ENCODE data around the gene BAIAP3. TPM values are rescaled to one million over a fixed set of nuclear protein-coding genes. Genes with fewer than 3 reads are reported as not detected.

The BAIAP3 gene
- total and polyA plus RNA-seq, 2 donors (not counting 3 experiments of a cell fraction or from before 2014, with no cell fraction given): 0.36 to 0.66 TPM

DNA sequence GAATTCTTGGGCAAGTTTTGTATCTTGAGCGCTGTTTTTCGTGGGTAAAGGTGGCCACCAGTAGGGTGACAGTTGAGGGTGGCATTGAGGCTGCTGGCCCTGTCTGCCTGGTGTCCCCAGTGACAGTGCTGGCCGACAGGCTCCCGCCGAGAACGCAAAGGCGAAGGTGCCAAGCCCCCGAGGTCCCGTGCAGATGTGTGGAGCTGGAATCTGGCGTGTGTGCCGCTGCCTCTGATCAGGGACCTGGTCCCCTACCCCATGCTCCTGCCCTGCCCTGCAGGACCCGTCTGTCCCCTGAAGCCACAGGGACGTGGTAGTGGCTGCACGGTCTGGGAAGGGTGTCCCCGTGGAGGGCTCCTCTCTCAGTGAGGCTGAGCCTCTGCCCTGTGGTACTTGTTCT is 20.5 kb upstream of the BAIAP3 start:
- dilution Hi-C loops (cut with MboI; ENCODE audit: extremely low pct_ligation_motif_present, low sequenced_read_pairs): no loop called here
- intact Hi-C loops (cut with micrococcal nuclease): no loop called here
- Histone ChIP-seq H3K9me3 (replicated peaks; ENCODE audit: control insufficient read depth, insufficient read depth, low read length) (no peaks in the 10 kb centered on the region), H3K9ac (replicated peaks; ENCODE audit: extremely low read depth, insufficient read depth, low read length) (no peak overlapping the region), H2AFZ (ENCODE audit: low read depth, low read length) (no peak overlapping the region), H3K4me3 (replicated peaks in 1 of 3; ENCODE audit: insufficient read depth in 1 of 3, low read depth in 1 of 3, low read length in 3 of 3) (no peak overlapping the region), H3K9me1 (replicated peaks; ENCODE audit: control insufficient read depth, extremely low read depth, insufficient read depth, low read length) (no peaks in the 10 kb centered on the region), H3K36me3 (ENCODE audit: control insufficient read depth in 2 of 2, extremely low read depth in 1 of 2, insufficient read depth in 2 of 2, low read length in 2 of 2) (peaks cover 13 to 33% of the 10 kb centered on the region in 2 experiments), H4K20me1 (replicated peaks; ENCODE audit: control insufficient read depth, extremely low read depth, insufficient read depth, low read length) (no peaks in the 10 kb centered on the region), H3K27ac (ENCODE audit: insufficient read depth, low read depth, low read length) (no peak overlapping the region), H3K4me1 (ENCODE audit: control insufficient read depth, extremely low read depth, insufficient read depth, low read length) (peaks cover 14% of the 10 kb centered on the region), H3K27me3 (ENCODE audit: control insufficient read depth in 2 of 2, insufficient read depth in 2 of 2, low read length in 2 of 2) (no peaks in the 10 kb centered on the region), H3K4me2 (ENCODE audit: insufficient read depth, low read length) (no peak overlapping the region), H3K79me2 (ENCODE audit: control insufficient read depth, insufficient read depth, low read length) (peaks cover 73% of the 10 kb centered on the region)
- no TSS peak for BruUV-seq (replicated peaks)
- no peak for DNase-seq (ENCODE audit: low read depth, low spot score)
- POLR2A ChIA-PET: no interaction called here
- FAIRE-seq: no peak
- TF ChIP-seq MAX (IDR thresholded peaks at IDR 0.05; ENCODE audit: insufficient read depth, insufficient read length) (no peak), EZH2 (IDR thresholded peaks at IDR 0.05; ENCODE audit: borderline replicate concordance, low read depth, low read length, severe bottlenecking) (no peak), JUN (IDR thresholded peaks at IDR 0.05; ENCODE audit: borderline replicate concordance, insufficient read depth, insufficient read length, low read depth) (no peak), POLR2AphosphoS5 (IDR thresholded peaks at IDR 0.05; ENCODE audit: insufficient read depth, low read depth, low read length) (no peak), POLR2A (IDR thresholded peaks at IDR 0.05; ENCODE audit: low read depth, low read length) (no peak), MYC (IDR thresholded peaks at IDR 0.05; ENCODE audit: low read depth, low read length) (no peak), FOS (IDR thresholded peaks at IDR 0.05; ENCODE audit: borderline replicate concordance, insufficient read depth, low read length) (no peak), GATA2 (IDR thresholded peaks at IDR 0.05; ENCODE audit: insufficient read depth, insufficient read length, low read depth, low read length) (no peak)
- TF ChIP-seq, protein P1, sequence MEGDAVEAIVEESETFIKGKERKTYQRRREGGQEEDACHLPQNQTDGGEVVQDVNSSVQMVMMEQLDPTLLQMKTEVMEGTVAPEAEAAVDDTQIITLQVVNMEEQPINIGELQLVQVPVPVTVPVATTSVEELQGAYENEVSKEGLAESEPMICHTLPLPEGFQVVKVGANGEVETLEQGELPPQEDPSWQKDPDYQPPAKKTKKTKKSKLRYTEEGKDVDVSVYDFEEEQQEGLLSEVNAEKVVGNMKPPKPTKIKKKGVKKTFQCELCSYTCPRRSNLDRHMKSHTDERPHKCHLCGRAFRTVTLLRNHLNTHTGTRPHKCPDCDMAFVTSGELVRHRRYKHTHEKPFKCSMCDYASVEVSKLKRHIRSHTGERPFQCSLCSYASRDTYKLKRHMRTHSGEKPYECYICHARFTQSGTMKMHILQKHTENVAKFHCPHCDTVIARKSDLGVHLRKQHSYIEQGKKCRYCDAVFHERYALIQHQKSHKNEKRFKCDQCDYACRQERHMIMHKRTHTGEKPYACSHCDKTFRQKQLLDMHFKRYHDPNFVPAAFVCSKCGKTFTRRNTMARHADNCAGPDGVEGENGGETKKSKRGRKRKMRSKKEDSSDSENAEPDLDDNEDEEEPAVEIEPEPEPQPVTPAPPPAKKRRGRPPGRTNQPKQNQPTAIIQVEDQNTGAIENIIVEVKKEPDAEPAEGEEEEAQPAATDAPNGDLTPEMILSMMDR (IDR thresholded peaks at IDR 0.05; ENCODE audit: extremely low read depth in 1 of 2, insufficient read depth in 1 of 2, low read depth in 1 of 2, low read length in 2 of 2): no peak
- CTCF ChIA-PET: interaction anchor here (1.0 kb wide), 1 partner anchor 12 kb away, joined by 3 read pairs; no protein-coding TSS in a partner anchor
